IMR-90 (cell line): ENCODE results near the gene RIPK3. TPM values are rescaled to one million over a fixed set of nuclear protein-coding genes. Genes with fewer than 3 reads are reported as not detected.

ENCODE experiments used
- ATAC-seq: fragments of 200-7000 bp; cut with Tn5 transposase; 2 replicates; pipeline ENCODE4 v1.9.1; 2020; ENCODE audit warnings: low read depth, mild to moderate bottlenecking, moderate library complexity
- BruUV-seq: library from RNA; stranded (reverse); fragments of 400-500 nt; replicated peaks from 2 replicates; lab custom pipeline; 2021; lab: Mats Ljungman, UMichigan
- CTCF ChIA-PET: fragments of 300-600 bp; formaldehyde crosslinking; extraction: SDS; loops from one replicate; lab custom pipeline; 2021; ENCODE audit warnings: antibody characterized with exemption; lab: Yijun Ruan, JAX
- POLR2A ChIA-PET: fragments of 300-600 bp; sonication (Branson Sonifier 250); formaldehyde crosslinking; loops from one replicate; lab custom pipeline; 2022; ENCODE audit warnings: antibody characterized with exemption; ENCODE audit not compliant: unreplicated experiment; lab: Charles Lee
- DNase-seq: peaks from one replicate; pipeline ENCODE4 v3.0.0; 2013
- H2AFZ ChIP-seq: replicated peaks from 2 replicates; pipeline ENCODE3; 2013; ENCODE audit warnings: low read length, mild to moderate bottlenecking; ENCODE audit not compliant: poor library complexity
- H2AK5ac ChIP-seq: 2 replicates; pipeline ENCODE4 v1.6.1; 2013; ENCODE audit warnings: low read depth, low read length, inconsistent platforms
- H2AK9ac ChIP-seq: replicated peaks from 2 replicates; pipeline ENCODE3; 2013; ENCODE audit warnings: mild to moderate bottlenecking, low read depth, low read length, moderate library complexity; ENCODE audit not compliant: poor library complexity
- H2BK120ac ChIP-seq: 2 replicates; pipeline ENCODE4 v1.6.1; 2013; ENCODE audit warnings: low read depth, low read length, inconsistent platforms
- H2BK15ac ChIP-seq: 3 replicates; pipeline ENCODE4 v1.6.1; 2013; ENCODE audit warnings: low read depth, low read length, inconsistent platforms
- H2BK20ac ChIP-seq: 2 replicates; pipeline ENCODE4 v1.6.1; 2013; ENCODE audit warnings: low read depth, mild to moderate bottlenecking, inconsistent platforms, low read length, moderate library complexity
- H2BK5ac ChIP-seq: 2 replicates; pipeline ENCODE4 v1.6.1; 2013; ENCODE audit warnings: mild to moderate bottlenecking, low read depth, low read length, inconsistent platforms; ENCODE audit not compliant: poor library complexity, severe bottlenecking
- H3K14ac ChIP-seq: replicated peaks from 2 replicates; pipeline ENCODE4 v1.6.1; 2013; ENCODE audit warnings: low read depth, low read length, inconsistent platforms
- H3K18ac ChIP-seq: 2 replicates; pipeline ENCODE4 v1.6.1; 2013; ENCODE audit warnings: low read depth, low read length, control low read depth
- H3K23ac ChIP-seq: 2 replicates; pipeline ENCODE4 v1.6.1; 2013; ENCODE audit warnings: low read depth, low read length, inconsistent platforms
- H3K27ac ChIP-seq: 2 replicates; pipeline ENCODE4 v1.5.1; 2013; ENCODE audit warnings: mild to moderate bottlenecking, control low read depth, low read length; ENCODE audit not compliant: insufficient read depth
- H3K27me3 ChIP-seq: 2 replicates; pipeline ENCODE4 v1.6.1; 2013; ENCODE audit warnings: low read length; ENCODE audit not compliant: control insufficient read depth, insufficient read depth
- H3K36me3 ChIP-seq: 2 replicates; pipeline ENCODE4 v1.6.1; 2013; ENCODE audit warnings: low read length, mixed read lengths; ENCODE audit not compliant: control insufficient read depth, insufficient read depth
- H3K4ac ChIP-seq: 2 replicates; pipeline ENCODE4 v1.6.1; 2013; ENCODE audit warnings: low read depth, low read length, inconsistent platforms
- H3K4me1 ChIP-seq: 2 replicates; pipeline ENCODE4 v1.6.1; 2013; ENCODE audit warnings: low read length, mixed read lengths; ENCODE audit not compliant: control insufficient read depth, insufficient read depth
- H3K4me2 ChIP-seq: 2 replicates; pipeline ENCODE4 v1.6.1; 2013; ENCODE audit warnings: low read depth, mild to moderate bottlenecking, control low read depth, low read length, moderate library complexity
- H3K4me3 ChIP-seq: 2 replicates; pipeline ENCODE4 v1.5.1; 2013; ENCODE audit warnings: low read depth, mild to moderate bottlenecking, control low read depth, low read length, moderate library complexity; ENCODE audit not compliant: insufficient read depth
- H3K56ac ChIP-seq: 2 replicates; pipeline ENCODE4 v1.6.1; 2013; ENCODE audit warnings: low read length, inconsistent platforms; ENCODE audit not compliant: insufficient read depth; ENCODE audit errors: extremely low read depth
- H3K79me1 ChIP-seq, 2 experiments: 2 replicates each; pipeline ENCODE4 v1.6.1; 2013; ENCODE audit warnings: low read length in 2 of 2, inconsistent platforms in 1 of 2, low read depth in 1 of 2
- H3K9ac ChIP-seq: 2 replicates; pipeline ENCODE4 v1.6.1; 2013; ENCODE audit warnings: low read depth, low read length, control low read depth
- H3K9me1 ChIP-seq: 2 replicates; pipeline ENCODE4 v1.6.1; 2013; ENCODE audit warnings: low read length, inconsistent platforms; ENCODE audit not compliant: insufficient read depth
- H3K9me3 ChIP-seq: 2 replicates; pipeline ENCODE4 v1.6.1; 2013; ENCODE audit warnings: low read length; ENCODE audit not compliant: control insufficient read depth, insufficient read depth
- H4K20me1 ChIP-seq: 2 replicates; pipeline ENCODE4 v1.6.1; 2013; ENCODE audit warnings: low read length, inconsistent platforms; ENCODE audit not compliant: insufficient read depth
- H4K5ac ChIP-seq: 2 replicates; pipeline ENCODE4 v1.6.1; 2013; ENCODE audit warnings: mild to moderate bottlenecking, low read depth, low read length, control low read depth
- H4K8ac ChIP-seq, 2 experiments: 2 replicates each; pipeline ENCODE4 v1.6.1; 2013; ENCODE audit warnings: low read depth in 2 of 2, low read length in 2 of 2, control low read depth in 1 of 2, inconsistent platforms in 1 of 2
- H4K91ac ChIP-seq: 2 replicates; pipeline ENCODE4 v1.6.1; 2013; ENCODE audit warnings: low read depth, low read length, inconsistent platforms; ENCODE audit not compliant: insufficient read depth
- BHLHE40 ChIP-seq: fragments of 150-350 bp; IDR thresholded peaks from 2 replicates; pipeline ENCODE4 v1.6.1; 2016; ENCODE audit warnings: mild to moderate bottlenecking, low read depth, low read length
- CEBPB ChIP-seq: IDR thresholded peaks from 2 replicates; pipeline ENCODE4 v1.6.1; 2012; ENCODE audit warnings: low read depth, low read length, improper control_type of control experiment
- CHD1 ChIP-seq: IDR thresholded peaks from 2 replicates; pipeline ENCODE4 v1.6.1; 2012; ENCODE audit warnings: low read depth, low read length, improper control_type of control experiment
- FOS ChIP-seq: fragments of 150-350 bp; IDR thresholded peaks from 2 replicates; pipeline ENCODE4 v1.6.1; 2016; ENCODE audit warnings: low read depth, low read length
- MAFK ChIP-seq: IDR thresholded peaks from 2 replicates; pipeline ENCODE4 v1.6.1; 2012; ENCODE audit warnings: low read depth, low read length, improper control_type of control experiment
- MAZ ChIP-seq: IDR thresholded peaks from 2 replicates; pipeline ENCODE4 v1.6.1; 2012; ENCODE audit warnings: low read depth, mild to moderate bottlenecking, low read length, improper control_type of control experiment, moderate library complexity, borderline replicate concordance
- MXI1 ChIP-seq: IDR thresholded peaks from 2 replicates; pipeline ENCODE4 v1.6.1; 2012; ENCODE audit warnings: low read depth, mild to moderate bottlenecking, low read length, moderate library complexity, borderline replicate concordance
- NFE2L2 ChIP-seq: fragments of 150-350 bp; IDR thresholded peaks from 2 replicates; pipeline ENCODE4 v1.6.1; 2016; ENCODE audit warnings: low read depth, mild to moderate bottlenecking, low read length
- POLR2A ChIP-seq: IDR thresholded peaks from 2 replicates; pipeline ENCODE4 v1.6.1; 2012; ENCODE audit warnings: mild to moderate bottlenecking, low read depth, low read length
- RAD21 ChIP-seq: IDR thresholded peaks from 2 replicates; pipeline ENCODE4 v1.6.1; 2012; ENCODE audit warnings: low read length, improper control_type of control experiment
- RCOR1 ChIP-seq: IDR thresholded peaks from 2 replicates; pipeline ENCODE4 v1.6.1; 2012; ENCODE audit warnings: mild to moderate bottlenecking, low read length, improper control_type of control experiment; ENCODE audit not compliant: insufficient replicate concordance
- RFX5 ChIP-seq: IDR thresholded peaks from 2 replicates; pipeline ENCODE4 v1.8.0; 2012; ENCODE audit warnings: low read depth, mild to moderate bottlenecking, low read length, moderate library complexity
- SMC3 ChIP-seq: fragments of 150-350 bp; IDR thresholded peaks from 2 replicates; pipeline ENCODE4 v1.6.1; 2016; ENCODE audit warnings: low read depth, mild to moderate bottlenecking, antibody characterized with exemption, low read length, moderate library complexity
- WGBS, 2 experiments: methylation state at CpG; one replicate each; pipeline versions ENCODE4 v1.1.5 to v1.1.7; 2013; ENCODE audit warnings: missing lambda C conversion rate in 2 of 2; ENCODE audit not compliant: insufficient read length in 1 of 2; ENCODE audit errors: extremely low coverage in 2 of 2; 5-methylcytosine and 5-hydroxymethylcytosine counted together
- dilution Hi-C: fragments of 300-500 bp; cut with HindIII; formaldehyde crosslinking; loops from one replicate; pipeline ENCODE4 v1.14.3; 2018; ENCODE audit warnings: low sequenced_read_pairs; ENCODE audit not compliant: unreplicated experiment
- in situ Hi-C: fragments of 300-500 bp; cut with MboI; formaldehyde crosslinking; loops from 3 replicates; pipeline ENCODE4 v1.14.3; 2019; ENCODE audit warnings: low sequenced_read_pairs, inconsistent platforms, mixed read lengths
- intact Hi-C: fragments of 100-400 bp; cut with micrococcal nuclease; formaldehyde crosslinking; loops from 2 replicates; pipeline ENCODE4 v1.10.0; 2022
- polyA plus RNA-seq, 3 experiments: library from polyadenylated mRNA; depleted of rRNA; stranded (reverse); fragments of >200 nt; gene quantifications; 2 replicates each; pipeline ENCODE4 v1.2.3, GENCODE V29; 2012; ENCODE audit warnings: low replicate concordance in 1 of 3
- total RNA-seq: library from RNA; depleted of rRNA; stranded (reverse); fragments of >200 nt; gene quantifications from 2 replicates; pipeline ENCODE4 v1.2.3, GENCODE V29; 2012
- TF ChIP-seq, protein P1 (sequence below): fragments of 150-350 bp; IDR thresholded peaks from 2 replicates; pipeline ENCODE4 v1.6.1; 2017; ENCODE audit warnings: mild to moderate bottlenecking, antibody characterized with exemption, low read length, low read depth
- TF ChIP-seq, protein P2 (sequence below): conservative IDR thresholded peaks from 2 replicates; pipeline ENCODE4 v1.5.1; 2012; ENCODE audit warnings: mild to moderate bottlenecking, low read depth, low read length, improper control_type of control experiment

Gene RIPK3
- total and polyA plus RNA-seq, 2 of the 4 experiments (the other 2 are of a cell fraction) = 0.09 TPM; not detected in 1

DNA sequence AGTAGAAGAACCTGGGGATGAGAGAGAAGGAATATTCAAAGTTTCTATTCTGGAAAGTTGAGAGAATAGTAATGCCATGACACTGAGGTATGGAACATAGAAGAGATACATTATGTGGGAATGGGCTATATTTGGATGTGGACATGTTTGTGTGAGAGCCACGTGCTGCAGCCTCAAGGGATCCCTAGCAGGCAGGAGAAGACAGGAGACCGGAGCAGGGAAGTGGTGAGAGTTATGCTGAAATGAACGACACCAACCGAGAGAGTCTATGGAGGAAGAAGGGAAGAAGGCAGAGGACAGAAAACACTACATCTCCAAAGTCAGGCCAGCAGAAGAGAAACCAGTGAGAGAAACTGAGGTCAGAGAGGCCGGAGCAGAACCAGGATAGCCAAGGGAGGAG is 10.0 kb upstream of the RIPK3 start:
- intact Hi-C loops (no loop called here), in situ Hi-C loops (no loop called here), dilution Hi-C loops (no loop called here)
- H4K20me1 ChIP-seq = no peaks in the 10 kb centered on the region
- H3K14ac ChIP-seq = no peak overlapping the region
- WGBS, 2 experiments = no CpG with 5 or more reads among the region's 5 CpGs
- no peak overlapping the region for H2AK9ac ChIP-seq
- H3K4me3 ChIP-seq = no peak overlapping the region
- H3K18ac ChIP-seq = no peak overlapping the region
- no peak overlapping the region for H3K56ac ChIP-seq
- H3K9ac ChIP-seq = no peak overlapping the region
- TF ChIP-seq RCOR1 = no peak
- no peak for TF ChIP-seq MXI1
- TF ChIP-seq FOS = no peak
- no peak for TF ChIP-seq SMC3
- TF ChIP-seq BHLHE40 = no peak
- TF ChIP-seq, protein P1, sequence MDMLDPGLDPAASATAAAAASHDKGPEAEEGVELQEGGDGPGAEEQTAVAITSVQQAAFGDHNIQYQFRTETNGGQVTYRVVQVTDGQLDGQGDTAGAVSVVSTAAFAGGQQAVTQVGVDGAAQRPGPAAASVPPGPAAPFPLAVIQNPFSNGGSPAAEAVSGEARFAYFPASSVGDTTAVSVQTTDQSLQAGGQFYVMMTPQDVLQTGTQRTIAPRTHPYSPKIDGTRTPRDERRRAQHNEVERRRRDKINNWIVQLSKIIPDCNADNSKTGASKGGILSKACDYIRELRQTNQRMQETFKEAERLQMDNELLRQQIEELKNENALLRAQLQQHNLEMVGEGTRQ = no peak
- TF ChIP-seq RFX5 = no peak
- TF ChIP-seq CHD1 = no peak
- TF ChIP-seq NFE2L2 = no peak
- TF ChIP-seq CEBPB = no peak
- TF ChIP-seq MAFK = no peak
- no peak for TF ChIP-seq POLR2A
- TF ChIP-seq, protein P2, sequence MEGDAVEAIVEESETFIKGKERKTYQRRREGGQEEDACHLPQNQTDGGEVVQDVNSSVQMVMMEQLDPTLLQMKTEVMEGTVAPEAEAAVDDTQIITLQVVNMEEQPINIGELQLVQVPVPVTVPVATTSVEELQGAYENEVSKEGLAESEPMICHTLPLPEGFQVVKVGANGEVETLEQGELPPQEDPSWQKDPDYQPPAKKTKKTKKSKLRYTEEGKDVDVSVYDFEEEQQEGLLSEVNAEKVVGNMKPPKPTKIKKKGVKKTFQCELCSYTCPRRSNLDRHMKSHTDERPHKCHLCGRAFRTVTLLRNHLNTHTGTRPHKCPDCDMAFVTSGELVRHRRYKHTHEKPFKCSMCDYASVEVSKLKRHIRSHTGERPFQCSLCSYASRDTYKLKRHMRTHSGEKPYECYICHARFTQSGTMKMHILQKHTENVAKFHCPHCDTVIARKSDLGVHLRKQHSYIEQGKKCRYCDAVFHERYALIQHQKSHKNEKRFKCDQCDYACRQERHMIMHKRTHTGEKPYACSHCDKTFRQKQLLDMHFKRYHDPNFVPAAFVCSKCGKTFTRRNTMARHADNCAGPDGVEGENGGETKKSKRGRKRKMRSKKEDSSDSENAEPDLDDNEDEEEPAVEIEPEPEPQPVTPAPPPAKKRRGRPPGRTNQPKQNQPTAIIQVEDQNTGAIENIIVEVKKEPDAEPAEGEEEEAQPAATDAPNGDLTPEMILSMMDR = no peak
- no peak for TF ChIP-seq MAZ
- TF ChIP-seq RAD21 = no peak
- H4K91ac ChIP-seq = no peak overlapping the region
- H3K79me1 ChIP-seq = no peaks in the 10 kb centered on the region
- H4K8ac ChIP-seq = no peak overlapping the region
- H4K5ac ChIP-seq = no peak overlapping the region
- no peak overlapping the region for H2BK120ac ChIP-seq
- ATAC-seq (no peak), DNase-seq (no peak)
- peaks cover 9% of the 10 kb centered on the region for H3K4me1 ChIP-seq
- H3K27me3 ChIP-seq = peaks cover 36% of the 10 kb centered on the region
- no peak overlapping the region for H3K4ac ChIP-seq
- no peaks in the 10 kb centered on the region for H3K36me3 ChIP-seq
- H2BK20ac ChIP-seq = no peak overlapping the region
- no peak overlapping the region for H3K27ac ChIP-seq
- no peak overlapping the region for H3K4me2 ChIP-seq
- H3K23ac ChIP-seq = no peak overlapping the region
- H3K9me1 ChIP-seq = no peaks in the 10 kb centered on the region
- no peak overlapping the region for H2BK5ac ChIP-seq
- no peak overlapping the region for H2BK15ac ChIP-seq
- BruUV-seq = no TSS peak
- POLR2A ChIA-PET = no interaction called here
- H2AFZ ChIP-seq = no peak overlapping the region
- no peak overlapping the region for H2AK5ac ChIP-seq
- no peaks in the 10 kb centered on the region for H3K9me3 ChIP-seq
- CTCF ChIA-PET = interaction anchor here (1.9 kb wide), 1 partner anchor 16 kb away, joined by 7 read pairs; the partner anchor contains the start of gene ADCY4
